RWPE1 (cell line): ENCODE data around the gene SLC12A7.

ENCODE experiments used
- CTCF ChIA-PET: fragments of 350-600 bp; sonication (Branson Sonifier 250); formaldehyde crosslinking; extraction: SDS; loops from one replicate; lab custom pipeline; 2021; lab: Yijun Ruan, JAX
- POLR2A ChIA-PET: fragments of 400-600 bp; formaldehyde crosslinking; extraction: SDS; loops from one replicate; lab custom pipeline; 2020; ENCODE audit warnings: antibody characterized with exemption; ENCODE audit not compliant: low non-redundant PET; lab: Yijun Ruan, JAX
- DNase-seq: peaks from one replicate; pipeline ENCODE4 v3.0.0; 2012; ENCODE audit warnings: low spot score
- H3K27ac ChIP-seq: fragments of 450-650 bp; 2 replicates; pipeline ENCODE4 v1.5.1; 2017
- CTCF ChIP-seq: fragments of 450-650 bp; conservative IDR thresholded peaks from 2 replicates; pipeline ENCODE4 v1.5.1; 2017; ENCODE audit warnings: low read depth, mild to moderate bottlenecking

The SLC12A7 gene

DNA sequence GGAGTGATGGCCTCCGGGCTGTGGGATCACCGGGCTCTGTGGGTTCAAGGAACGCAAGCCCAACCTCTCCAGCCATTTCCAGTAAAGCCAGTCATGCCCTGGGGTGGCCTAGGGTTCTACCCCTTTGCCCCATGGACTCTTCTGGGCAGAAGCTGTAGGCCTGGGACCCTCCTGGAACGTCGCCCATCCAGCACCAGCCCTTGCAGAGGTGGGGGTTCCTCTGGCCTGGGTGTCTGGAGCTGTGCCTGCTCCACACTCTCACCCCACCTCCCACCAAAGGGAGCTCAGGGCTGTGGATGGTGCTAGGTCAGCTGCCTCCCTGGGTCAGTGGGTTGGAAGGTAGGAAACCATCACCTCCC lies 1.4 kb upstream of the SLC12A7 start:
- no peak for TF ChIP-seq CTCF
- POLR2A ChIA-PET: no interaction called here
- H3K27ac ChIP-seq: peak overlapping the region; percentile 88
- CTCF ChIA-PET: interaction anchor here (1.1 to 1.6 kb wide), 2 partner anchors 27 to 54 kb away, joined by 4 to 6 read pairs; no protein-coding TSS in a partner anchor
- no peak for DNase-seq

DNA sequence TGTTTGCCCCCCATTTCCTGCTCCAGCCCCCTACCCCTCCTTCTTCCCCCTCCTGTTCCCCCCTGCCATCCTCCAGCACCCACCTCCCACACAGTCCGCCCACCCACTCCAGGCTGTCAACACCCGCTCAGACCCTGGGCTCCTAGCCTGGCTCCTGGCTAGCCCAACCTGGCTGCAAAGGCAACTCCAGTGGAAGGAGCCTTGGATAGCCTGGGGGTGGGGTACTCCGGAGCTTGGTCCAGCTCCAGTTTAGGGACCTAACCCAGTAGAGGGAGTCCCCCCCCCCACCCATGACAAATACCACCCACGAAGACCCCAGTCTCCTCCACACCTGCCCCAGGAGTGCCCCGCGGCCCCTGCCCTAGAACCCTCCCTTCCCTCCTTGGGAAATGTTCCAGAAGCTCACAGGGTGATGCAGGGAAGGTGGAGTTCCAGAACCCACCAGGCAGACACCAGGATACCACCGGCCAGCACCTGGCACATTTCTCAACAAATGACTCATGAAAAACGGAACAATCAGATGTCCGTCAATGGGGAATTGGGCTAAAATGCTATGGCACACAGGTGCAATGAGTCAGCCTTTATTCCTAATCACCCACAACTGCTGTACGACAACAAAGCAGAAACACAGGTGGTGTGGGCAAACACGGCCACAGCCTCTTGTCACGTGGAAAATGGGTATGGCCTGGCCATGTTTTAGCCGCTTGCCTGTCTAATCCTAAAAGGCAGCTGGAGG lies 901 bp upstream of the SLC12A7 start:
- H3K27ac ChIP-seq: peak overlapping the region; percentile 88
- ChIA-PET CTCF (interaction anchor here (1.1 to 1.6 kb wide), 2 partner anchors 28 to 55 kb away, joined by 4 to 6 read pairs; no protein-coding TSS in a partner anchor), POLR2A (no interaction called here)
- no peak for TF ChIP-seq CTCF
- peak; percentile 93 for DNase-seq

- ChIA-PET POLR2A (no interaction called here), CTCF (no interaction called here)
- peak overlapping the region; percentile 88 for H3K27ac ChIP-seq
- DNase-seq: peak; percentile 31
- TF ChIP-seq CTCF: no peak
Measured at GRCh38 chr5:1111241-1111726, 579 bp downstream of the SLC12A7 start.

DNA sequence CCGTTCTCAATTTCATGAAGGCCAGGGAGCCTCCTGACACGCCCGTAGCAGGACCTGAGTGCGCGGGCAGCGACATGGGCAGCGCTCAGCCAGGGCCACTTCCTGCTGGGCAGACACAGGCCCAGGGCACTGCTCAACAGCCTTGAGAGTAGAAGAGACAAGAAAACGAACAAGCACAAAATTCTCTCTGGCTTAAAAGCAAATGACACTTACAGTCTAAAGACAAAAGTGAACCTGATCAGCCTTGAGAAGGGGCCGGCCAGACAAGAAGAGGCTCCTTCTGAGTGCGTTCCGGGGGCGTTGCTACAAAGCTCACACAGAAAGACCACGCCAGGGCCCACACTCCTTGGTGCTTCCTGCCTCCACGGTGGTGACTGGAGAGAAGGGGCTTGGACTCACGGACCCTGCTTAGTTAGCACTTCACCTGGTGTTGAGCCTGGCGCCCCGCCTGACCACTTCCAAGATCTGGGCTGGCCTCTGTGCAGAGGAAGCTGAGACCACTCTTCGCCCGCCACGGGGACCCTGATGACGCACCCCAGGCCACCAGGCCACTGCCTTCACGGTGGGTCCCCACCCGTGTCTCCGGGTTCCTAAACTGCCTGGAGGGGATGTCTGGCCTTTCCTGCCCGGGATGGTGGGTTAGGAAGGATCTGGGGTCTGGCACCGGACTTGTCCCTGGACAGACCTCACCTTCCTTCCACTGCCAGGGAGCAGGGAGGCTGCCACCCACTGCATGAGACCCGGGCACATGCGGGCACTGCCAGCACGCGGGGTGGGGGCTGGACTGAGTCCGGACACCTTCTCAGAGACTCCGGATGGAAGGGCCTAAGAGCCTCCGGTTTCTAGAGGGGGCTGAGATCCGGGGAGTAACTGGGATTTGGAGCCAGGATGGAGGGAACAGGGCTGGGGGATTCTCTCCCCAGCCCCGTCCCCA lies 1.3 kb downstream of the SLC12A7 start:
- peak overlapping the region; percentile 88 for H3K27ac ChIP-seq
- ChIA-PET POLR2A (no interaction called here), CTCF (interaction anchor here (0.5 to 0.9 kb wide), 2 partner anchors 9 to 83 kb away, joined by 3 read pairs; no protein-coding TSS in a partner anchor)
- no peak for TF ChIP-seq CTCF
- peak; percentile 34 for DNase-seq

DNA sequence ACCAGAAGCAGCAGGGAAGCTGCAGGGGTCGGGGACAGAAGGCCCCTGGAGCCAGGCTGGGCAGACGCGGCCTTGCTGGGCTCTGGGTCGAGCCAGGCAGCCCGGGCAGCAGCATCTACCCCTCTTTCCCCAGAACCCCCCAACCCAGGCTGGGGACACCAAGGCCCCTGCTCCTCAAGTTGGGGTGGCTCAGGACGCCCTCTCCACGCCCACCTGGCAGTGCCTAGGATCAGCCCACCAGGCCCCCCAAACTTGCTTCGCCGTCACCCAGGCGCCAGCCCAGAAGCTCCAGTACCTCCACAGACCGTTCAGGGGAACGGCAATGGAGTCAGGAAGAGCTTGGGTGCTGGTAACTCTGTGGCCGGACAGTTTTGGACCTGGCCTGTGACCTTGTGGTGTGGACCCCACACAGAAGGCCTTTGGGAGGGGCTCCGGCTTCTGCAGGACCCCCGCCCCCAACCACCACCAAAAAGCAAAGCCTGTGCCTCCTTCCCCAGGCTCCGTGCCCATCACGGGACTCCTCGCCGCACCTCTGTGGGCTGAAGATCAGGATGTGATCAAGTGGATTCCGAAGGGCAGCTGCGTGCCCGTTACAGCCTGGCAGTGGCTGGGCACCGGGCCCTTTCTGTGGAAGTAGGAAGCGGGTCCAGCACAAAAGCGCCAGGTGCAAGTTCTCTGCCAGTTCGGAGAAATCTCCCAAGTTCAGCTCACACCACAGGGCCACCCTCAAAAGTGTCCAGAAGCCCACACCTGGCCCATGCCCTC lies 2.1 kb downstream of the SLC12A7 start:
- H3K27ac ChIP-seq: peak overlapping the region; percentile 88
- ChIA-PET POLR2A (interaction anchor here (0.7 kb wide), 1 partner anchor 26 kb away, joined by 4 read pairs; no protein-coding TSS in a partner anchor), CTCF (interaction anchor here (0.5 to 0.9 kb wide), 3 partner anchors 8 to 84 kb away, joined by 3 to 6 read pairs (median 3); no protein-coding TSS in a partner anchor)
- DNase-seq: no peak
- TF ChIP-seq CTCF: no peak
